ENCODE data around the gene S100A5.
"Not testable (repeated sequence)": the region's sequence is repeated elsewhere in the genome, so short reads cannot be mapped to it uniquely, and the experiment has no call there.

S100A5 gene

GRCh38 chr1:153565529-153566374, 25.0 kb upstream of the S100A5 start, which contains the start of gene S100A2:
S100A2 (minus strand) TSS chr1:153565844; CDS start chr1:153563877, 1,967 bp downstream.
- H2AFZ ChIP-seq (ENCODE audit: low read length): peak within 1 kb of the TSS; percentile 66
- H3K4me2 ChIP-seq (ENCODE audit: low read depth, low read length): peak within 1 kb of the TSS; percentile 27
- no peaks in the 10 kb centered on the region for H4K20me1 ChIP-seq (ENCODE audit: insufficient read depth, low read length)
- TF ChIP-seq CTCF (IDR thresholded peaks at IDR 0.05; ENCODE audit: low read length): no peak
- TF ChIP-seq EZH2 (optimal IDR thresholded peaks at IDR 0.05; ENCODE audit: low read depth, low read length): no peak
- no peak for DNase-seq
- H3K9me3 ChIP-seq (replicated peaks; ENCODE audit: insufficient read depth, low read length): no peaks in the 10 kb centered on the region
- peaks cover 12% of the 10 kb centered on the region for H3K4me1 ChIP-seq (ENCODE audit: low read length)
- no peaks in the 10 kb centered on the region for H3K27me3 ChIP-seq (replicated peaks; ENCODE audit: insufficient read depth, low read length)
- no peaks in the 10 kb centered on the region for H3K79me2 ChIP-seq (ENCODE audit: low read length)
- no peak within 1 kb of the TSS for H3K4me3 ChIP-seq (ENCODE audit: low read length)
- no peaks in the 10 kb centered on the region for H3F3A ChIP-seq (ENCODE audit: insufficient read depth, low read length)
- H3K27ac ChIP-seq (ENCODE audit: low read length): no peak within 1 kb of the TSS
- no peaks in the 10 kb centered on the region for H3K36me3 ChIP-seq (replicated peaks; ENCODE audit: insufficient read depth, low read length)
- H3K9ac ChIP-seq (ENCODE audit: low read length): peak within 1 kb of the TSS; percentile 14; the same call in 1 of the 2 replicates
- H3K9me2 ChIP-seq (replicated peaks; ENCODE audit: insufficient read depth, low read length): no peaks in the 10 kb centered on the region

- Histone ChIP-seq H3K36me3 (replicated peaks; ENCODE audit: insufficient read depth, low read length) (no peaks in the 10 kb centered on the region), H3K79me2 (ENCODE audit: low read length) (no peaks in the 10 kb centered on the region), H4K20me1 (ENCODE audit: insufficient read depth, low read length) (no peaks in the 10 kb centered on the region), H3K9ac (ENCODE audit: low read length) (no peak overlapping the region), H3K27me3 (replicated peaks; ENCODE audit: insufficient read depth, low read length) (no peaks in the 10 kb centered on the region), H3K4me1 (ENCODE audit: low read length) (peaks cover 12% of the 10 kb centered on the region), H3K4me2 (ENCODE audit: low read depth, low read length) (no peak overlapping the region), H2AFZ (ENCODE audit: low read length) (no peak overlapping the region), H3K9me2 (replicated peaks; ENCODE audit: insufficient read depth, low read length) (no peaks in the 10 kb centered on the region), H3F3A (ENCODE audit: insufficient read depth, low read length) (no peaks in the 10 kb centered on the region), H3K27ac (ENCODE audit: low read length) (no peak overlapping the region), H3K9me3 (replicated peaks; ENCODE audit: insufficient read depth, low read length) (no peaks in the 10 kb centered on the region), H3K4me3 (ENCODE audit: low read length) (no peak overlapping the region)
- DNase-seq: no peak
- TF ChIP-seq CTCF (IDR thresholded peaks at IDR 0.05; ENCODE audit: low read length) (no peak), EZH2 (optimal IDR thresholded peaks at IDR 0.05; ENCODE audit: low read depth, low read length) (no peak), EZH2phosphoT487 (IDR thresholded peaks at IDR 0.05; ENCODE audit: low read length) (no peak)
Observed at GRCh38 chr1:153563991-153564390, 23.3 kb upstream of the S100A5 start.

DNA sequence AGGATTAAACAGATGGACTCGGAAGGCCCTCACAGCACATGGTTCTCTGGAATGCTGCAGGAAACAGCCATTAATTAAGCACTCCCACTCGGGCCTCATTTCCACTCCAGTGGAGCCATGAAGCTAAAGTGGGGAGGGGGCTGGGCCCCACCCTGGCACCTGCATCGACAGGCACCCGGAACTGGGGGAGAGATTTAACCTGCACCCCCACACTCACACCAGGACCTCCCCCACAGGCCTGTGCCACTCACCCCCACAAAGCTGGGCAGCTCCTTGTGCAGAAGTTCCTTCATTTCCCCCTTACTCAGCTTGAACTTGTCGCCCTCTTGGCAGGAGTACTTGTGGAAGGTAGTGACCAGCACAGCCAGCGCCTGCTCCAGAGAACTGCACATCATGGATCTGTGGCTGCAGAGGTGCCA, 22.8 kb upstream of the S100A5 start:
- no peaks in the 10 kb centered on the region for H3K27me3 ChIP-seq (replicated peaks; ENCODE audit: insufficient read depth, low read length)
- H3K4me3 ChIP-seq (ENCODE audit: low read length): no peak overlapping the region
- no peak overlapping the region for H2AFZ ChIP-seq (ENCODE audit: low read length)
- TF ChIP-seq EZH2 (optimal IDR thresholded peaks at IDR 0.05; ENCODE audit: low read depth, low read length): no peak
- no peak for TF ChIP-seq EZH2phosphoT487 (IDR thresholded peaks at IDR 0.05; ENCODE audit: low read length)
- no peak for TF ChIP-seq CTCF (IDR thresholded peaks at IDR 0.05; ENCODE audit: low read length)
- no peaks in the 10 kb centered on the region for H4K20me1 ChIP-seq (ENCODE audit: insufficient read depth, low read length)
- no peaks in the 10 kb centered on the region for H3K79me2 ChIP-seq (ENCODE audit: low read length)
- H3K27ac ChIP-seq (ENCODE audit: low read length): no peak overlapping the region
- peaks cover 12% of the 10 kb centered on the region for H3K4me1 ChIP-seq (ENCODE audit: low read length)
- H3K36me3 ChIP-seq (replicated peaks; ENCODE audit: insufficient read depth, low read length): no peaks in the 10 kb centered on the region
- no peak overlapping the region for H3K9ac ChIP-seq (ENCODE audit: low read length)
- no peaks in the 10 kb centered on the region for H3K9me2 ChIP-seq (replicated peaks; ENCODE audit: insufficient read depth, low read length)
- no peak for DNase-seq
- H3K9me3 ChIP-seq (replicated peaks; ENCODE audit: insufficient read depth, low read length): no peaks in the 10 kb centered on the region
- no peak overlapping the region for H3K4me2 ChIP-seq (ENCODE audit: low read depth, low read length)
- no peaks in the 10 kb centered on the region for H3F3A ChIP-seq (ENCODE audit: insufficient read depth, low read length)

GRCh38 chr1:153562021-153562420, 21.3 kb upstream of the S100A5 start:
- not testable (repeated sequence) for H3K27ac ChIP-seq (ENCODE audit: low read length); H3F3A ChIP-seq (ENCODE audit: insufficient read depth, low read length); H3K79me2 ChIP-seq (ENCODE audit: low read length); H3K9ac ChIP-seq (ENCODE audit: low read length); DNase-seq; H3K9me3 ChIP-seq (replicated peaks; ENCODE audit: insufficient read depth, low read length); H2AFZ ChIP-seq (ENCODE audit: low read length); H3K4me3 ChIP-seq (ENCODE audit: low read length); H3K4me1 ChIP-seq (ENCODE audit: low read length); H3K27me3 ChIP-seq (replicated peaks; ENCODE audit: insufficient read depth, low read length); H3K4me2 ChIP-seq (ENCODE audit: low read depth, low read length); H3K36me3 ChIP-seq (replicated peaks; ENCODE audit: insufficient read depth, low read length); H4K20me1 ChIP-seq (ENCODE audit: insufficient read depth, low read length); H3K9me2 ChIP-seq (replicated peaks; ENCODE audit: insufficient read depth, low read length)

Data from MM.1S (cell line).